AG08396 (cell line): Measurements from ENCODE around the gene ADAMTSL1.

Source experiments
- DNase-seq: peaks from one replicate; pipeline ENCODE4 v3.0.0; 2012; ENCODE audit warnings: low spot score, mixed read lengths

Gene ADAMTSL1

DNA sequence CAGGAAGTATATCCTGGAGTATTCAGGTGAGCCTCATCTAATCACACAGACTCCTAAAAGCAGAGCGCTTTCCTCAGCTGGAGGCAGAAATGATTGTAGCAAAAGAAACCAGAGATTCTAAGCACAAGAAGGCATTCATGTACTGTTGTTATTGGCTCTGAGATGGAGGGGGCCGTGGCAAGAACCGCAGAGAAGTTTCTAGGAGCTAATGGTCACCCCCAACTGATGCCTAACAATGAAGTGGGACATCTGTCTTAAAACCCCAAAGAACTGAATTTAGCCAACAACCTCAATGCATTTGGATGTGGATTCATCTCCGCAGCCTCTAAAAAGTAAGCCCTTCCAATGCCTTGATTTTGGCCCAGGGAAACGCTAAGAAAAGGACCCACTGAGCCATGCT lies 76.3 kb downstream of the ADAMTSL1 start:
- DNase-seq, result no peak

DNA sequence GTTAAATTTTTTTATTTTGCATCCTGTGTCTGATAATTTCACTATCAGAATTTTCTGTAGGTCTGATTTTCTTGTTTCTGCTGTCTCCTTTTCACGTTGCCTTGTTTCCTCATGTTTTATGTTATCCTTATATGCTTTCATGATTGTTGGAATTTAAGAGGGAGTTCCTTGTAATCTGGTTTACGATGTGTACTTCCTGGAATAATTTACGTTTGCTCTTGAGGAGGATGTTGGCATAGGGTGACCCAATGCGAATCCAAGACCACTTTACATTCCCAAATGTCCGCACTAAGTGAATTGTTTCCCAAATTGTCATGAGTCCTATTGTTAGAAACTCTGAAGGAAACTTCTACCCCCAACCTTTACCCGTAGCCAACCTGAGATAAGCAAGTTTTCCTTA lies 80.3 kb downstream of the ADAMTSL1 start:
- DNase-seq, result no peak

DNA sequence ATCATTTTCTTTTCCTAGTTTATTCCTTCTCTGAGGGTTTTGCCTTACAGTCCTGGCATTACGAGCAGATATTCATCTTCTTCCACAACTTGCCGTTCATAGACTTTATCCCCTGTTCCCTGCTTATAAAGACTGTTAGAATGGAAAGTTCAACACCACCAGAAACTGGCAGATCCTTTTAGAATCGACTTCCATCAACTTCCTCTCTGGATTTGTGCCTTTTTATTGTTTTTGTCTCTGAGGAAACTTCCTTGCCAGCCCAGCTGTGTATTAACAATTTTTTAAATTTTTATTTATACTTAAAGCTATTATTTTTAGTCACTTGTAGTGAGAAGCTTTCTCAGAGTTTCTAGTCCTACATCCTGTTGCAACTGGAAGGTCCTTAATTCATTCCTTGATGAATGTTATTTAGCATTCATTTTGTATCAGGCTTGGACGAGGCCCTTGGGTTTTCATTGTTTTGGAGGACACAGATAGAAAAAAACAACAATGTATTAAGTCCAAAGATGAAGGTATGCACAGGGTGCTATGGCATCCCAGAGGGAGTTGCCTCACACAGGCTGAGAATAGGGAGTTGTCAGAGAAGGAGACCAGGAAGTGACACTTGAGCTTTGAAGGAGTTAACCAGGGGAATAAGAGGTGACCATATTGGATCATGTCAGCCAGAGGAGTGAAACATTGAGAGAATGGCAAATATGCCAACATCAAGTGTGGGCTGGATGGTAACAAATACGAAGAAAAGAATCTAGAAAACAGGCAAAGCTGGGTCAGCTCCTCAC lies 81.3 kb downstream of the ADAMTSL1 start:
- no peak for DNase-seq

DNA sequence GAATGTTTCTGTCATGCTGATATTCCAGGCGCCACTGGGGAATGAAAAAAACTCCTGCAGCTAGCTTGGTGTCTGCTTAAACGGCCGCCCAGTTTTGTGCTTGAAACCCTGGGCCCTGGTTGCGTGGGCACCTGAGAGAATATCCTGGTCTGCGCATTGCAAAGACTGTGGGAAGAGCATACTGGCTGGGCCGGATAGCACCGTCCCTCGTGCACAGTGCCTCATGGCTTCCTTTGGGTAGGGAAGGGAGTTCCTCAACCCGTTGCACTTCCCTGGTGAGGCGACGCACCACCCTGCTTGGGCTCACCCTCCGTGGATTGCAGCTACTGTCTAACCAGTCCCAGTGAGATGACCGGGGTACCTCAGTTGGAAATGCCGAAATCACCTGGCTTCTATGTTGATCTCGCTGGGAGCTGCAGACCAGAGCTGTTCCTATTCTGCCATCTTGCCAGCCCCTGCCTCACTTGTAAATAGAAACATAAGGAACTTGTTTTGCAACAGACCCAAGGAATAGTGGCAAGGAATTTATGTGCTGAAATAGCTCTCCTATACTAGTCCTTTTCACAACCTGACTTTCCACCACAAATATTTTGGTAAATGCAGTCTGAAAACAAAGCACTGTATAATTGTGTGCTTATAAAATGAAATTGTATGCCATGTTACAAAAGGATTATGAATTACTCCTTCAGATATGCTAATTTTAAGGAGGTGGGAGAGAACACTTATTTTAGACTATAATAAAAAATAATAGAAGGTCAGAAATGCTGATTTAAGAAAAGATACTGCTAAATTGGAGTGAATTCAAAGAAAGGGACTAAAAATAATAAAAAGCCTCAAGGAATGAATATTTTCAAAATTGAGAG lies 90.3 kb downstream of the ADAMTSL1 start:
- DNase-seq, result no peak

DNA sequence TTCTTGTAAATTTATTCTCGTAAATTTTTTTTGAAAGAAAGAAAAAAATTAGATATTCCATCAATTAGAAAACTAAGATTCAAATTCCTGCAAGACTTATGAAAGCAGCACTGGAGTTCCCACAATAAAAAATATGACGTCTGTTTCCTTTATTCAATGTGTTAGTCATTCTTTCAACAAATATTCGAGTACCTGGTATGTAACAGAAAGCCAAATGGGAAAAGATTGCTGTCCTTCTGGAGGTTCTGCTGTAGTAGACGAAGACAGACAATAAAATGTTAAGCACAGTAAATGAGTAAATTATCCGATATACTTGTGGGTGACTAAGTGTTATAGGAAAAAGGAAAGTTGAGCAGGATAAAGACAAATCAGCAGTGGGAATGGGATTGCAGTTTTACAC lies 92.2 kb downstream of the ADAMTSL1 start:
- DNase-seq, result no peak

DNA sequence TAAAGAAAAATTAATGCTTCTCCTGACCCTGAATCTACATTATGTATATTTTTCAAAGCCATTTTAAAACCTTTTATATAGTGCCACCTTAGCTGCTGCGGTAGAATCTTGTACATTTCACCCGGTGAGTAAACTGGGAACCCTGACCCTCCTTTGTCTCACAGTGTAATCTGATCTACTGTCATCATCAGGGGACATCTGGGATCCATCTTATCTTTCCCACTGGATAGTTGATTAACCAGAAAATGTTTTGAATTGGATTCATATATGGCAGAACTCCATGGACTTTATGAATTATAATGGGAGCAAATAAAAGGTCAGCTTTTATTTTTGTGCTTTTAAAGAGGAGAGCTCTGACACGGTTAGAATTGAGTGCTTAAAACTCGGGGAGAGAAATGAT lies 95.0 kb downstream of the ADAMTSL1 start:
- DNase-seq, result no peak

DNA sequence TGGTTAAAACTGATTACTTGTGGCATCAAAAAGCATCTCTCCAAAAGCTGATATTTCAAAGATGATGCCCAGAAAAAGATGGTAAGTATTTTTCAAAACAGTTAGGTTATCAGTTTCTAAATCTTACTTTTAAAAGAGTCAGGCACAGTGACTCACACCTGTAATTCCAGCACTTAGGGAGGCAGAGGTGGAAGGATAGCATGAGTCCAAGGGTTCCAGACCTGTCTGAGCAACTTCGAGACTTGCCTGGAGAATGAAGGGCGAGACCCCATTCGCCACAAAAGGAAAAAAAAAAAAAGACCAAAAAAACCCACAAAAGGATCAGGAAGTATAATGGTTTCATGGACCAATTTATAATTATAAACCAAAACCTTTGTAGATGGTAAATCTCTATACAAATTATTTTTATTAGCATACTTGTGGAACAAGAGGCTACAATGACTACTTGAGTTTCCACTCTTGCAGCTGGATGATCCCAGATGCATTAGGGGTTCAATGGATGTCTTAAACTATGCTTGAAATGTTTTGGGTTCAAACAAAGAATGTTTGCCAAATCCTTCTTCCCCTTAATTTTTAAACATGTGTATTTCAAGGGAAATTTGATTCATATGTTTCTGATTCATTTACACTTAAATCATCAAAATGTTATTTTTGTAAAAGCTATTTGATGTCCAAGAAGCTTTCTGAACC lies 96.1 kb downstream of the ADAMTSL1 start:
- no peak for DNase-seq

DNA sequence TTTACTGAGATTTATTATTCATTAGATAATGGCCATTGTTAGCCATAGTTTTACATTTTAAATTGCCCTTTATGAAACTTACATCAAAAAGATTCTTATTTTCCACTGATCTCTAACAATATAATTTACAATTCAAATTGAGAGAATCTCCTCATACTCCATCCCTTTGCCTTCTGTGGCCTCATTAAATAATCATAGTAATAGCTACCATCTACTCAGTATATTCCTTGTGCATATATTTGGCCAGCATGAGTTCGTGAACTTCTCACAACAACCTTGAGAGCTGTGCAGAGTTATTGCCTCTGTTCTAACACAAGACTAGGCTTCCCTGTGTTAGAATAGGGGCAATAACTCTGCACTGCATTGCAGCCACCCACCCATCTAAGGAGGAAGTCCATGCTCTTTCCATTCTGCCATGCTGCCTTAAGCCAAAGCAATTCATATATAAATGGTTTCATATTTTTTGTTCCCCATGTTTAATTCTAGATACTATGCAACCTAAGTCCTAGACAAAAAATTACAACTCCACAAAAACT lies 99.1 kb downstream of the ADAMTSL1 start:
- DNase-seq, result no peak

DNA sequence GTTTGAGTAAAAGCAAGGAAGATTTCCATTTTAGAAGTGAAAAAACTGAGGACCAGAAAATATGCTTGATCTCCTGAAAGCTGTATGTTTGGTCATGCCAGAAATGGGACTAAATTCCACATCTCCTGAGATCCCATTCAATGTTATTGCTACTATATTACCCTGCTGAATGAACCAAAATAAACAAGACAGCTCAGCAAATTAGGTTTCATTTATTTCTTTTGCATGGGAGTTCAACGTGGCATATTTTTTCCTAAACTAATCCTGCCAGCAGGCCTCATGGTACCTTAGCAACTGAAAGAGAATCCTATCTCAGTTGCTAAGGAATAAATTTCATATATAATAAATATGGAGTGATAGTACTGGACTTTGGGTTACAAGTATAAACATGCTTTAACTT lies 101.7 kb downstream of the ADAMTSL1 start:
- DNase-seq, result no peak

DNA sequence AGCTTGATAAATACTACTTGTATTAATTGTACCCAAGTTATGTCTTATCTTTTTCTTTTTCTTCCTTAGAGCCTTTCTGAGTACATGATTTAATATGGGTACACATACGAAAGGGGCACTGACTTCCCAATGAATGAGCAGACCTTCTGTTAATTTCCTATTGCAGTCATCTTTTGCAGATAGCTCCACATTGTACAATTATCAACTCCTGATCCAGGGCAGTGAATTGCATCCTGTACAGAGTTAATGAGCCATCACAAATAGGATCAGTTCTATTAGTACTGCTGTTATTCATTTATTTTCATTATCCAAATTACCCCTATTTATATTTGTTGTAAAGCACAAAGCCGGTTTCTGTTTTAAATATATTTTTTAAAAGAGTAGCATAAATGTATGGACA lies 105.6 kb downstream of the ADAMTSL1 start:
- DNase-seq, result no peak

DNA sequence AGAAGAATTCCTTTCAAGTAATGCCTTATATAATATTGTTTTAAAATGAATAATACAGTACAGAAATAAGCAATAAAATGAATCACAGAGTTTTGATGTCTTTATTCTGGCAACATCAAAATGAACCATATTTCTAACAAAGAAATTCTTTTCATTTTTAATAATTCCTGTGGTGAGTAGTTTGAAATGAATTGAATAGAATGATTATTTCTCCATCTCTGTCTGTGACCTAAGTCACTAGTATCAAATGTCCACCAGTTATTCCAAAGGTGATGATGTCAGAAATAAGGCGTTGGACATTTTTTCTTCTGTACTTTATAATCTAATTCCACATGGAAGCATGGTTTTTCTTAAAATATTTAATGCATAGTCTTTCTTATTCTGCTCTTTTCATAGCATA lies 106.2 kb downstream of the ADAMTSL1 start:
- DNase-seq, result no peak

DNA sequence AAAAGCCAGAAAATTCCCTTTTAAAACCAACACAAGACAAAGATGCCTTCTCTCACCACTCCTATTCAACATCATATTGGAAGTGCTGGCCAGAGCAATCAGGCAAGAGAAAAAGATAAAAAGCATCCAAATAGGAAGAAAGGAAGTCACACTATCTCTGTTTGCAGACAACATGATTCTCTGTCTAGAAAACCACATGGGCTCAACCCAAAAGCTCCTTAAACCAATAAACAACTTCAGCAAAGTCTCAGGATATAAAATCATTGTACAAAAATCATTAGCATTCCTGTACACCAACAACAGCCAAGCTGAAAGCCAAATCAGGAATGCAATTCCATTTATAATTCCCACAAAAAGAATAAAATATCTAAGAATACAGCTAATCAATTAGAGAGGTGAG lies 112.0 kb downstream of the ADAMTSL1 start:
- DNase-seq, result no peak

DNA sequence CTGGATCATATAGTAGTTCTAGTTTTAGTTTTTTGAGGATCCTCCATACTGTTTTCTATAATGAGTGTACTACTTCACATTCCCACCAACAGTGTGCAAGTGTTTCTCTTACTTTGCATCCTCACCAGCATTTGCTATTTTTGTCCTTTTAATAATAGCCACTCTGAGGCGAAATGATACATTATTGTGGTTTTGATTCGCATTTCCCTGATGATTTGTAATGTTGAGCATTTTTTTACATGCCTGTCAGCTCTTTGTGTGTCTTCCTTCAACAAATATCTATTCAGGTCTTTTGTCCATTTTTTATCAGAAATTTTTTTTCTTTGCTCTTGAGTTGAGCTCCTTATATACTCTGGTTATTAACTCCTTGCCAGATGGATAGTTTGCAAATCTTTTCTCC lies 114.0 kb downstream of the ADAMTSL1 start:
- no peak for DNase-seq

DNA sequence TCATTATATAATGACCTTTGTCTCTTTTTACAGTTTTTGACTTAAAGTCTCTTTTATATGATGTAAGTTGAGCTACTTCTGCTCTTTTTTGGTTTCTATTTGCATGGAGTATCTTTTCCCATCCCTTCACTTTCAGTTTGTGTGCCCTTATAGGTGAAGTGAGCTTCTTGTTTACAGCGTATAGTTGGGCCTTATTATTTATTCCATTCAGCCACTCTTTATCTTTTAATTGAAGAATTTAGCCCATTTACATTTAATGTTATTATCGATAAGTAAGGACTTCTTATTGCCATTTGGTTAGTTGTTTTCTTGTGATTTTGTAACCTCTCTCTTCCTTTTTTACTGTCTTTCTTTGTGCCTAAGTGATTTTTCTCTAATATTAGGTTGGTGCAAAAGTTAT lies 117.3 kb downstream of the ADAMTSL1 start:
- DNase-seq, result no peak

DNA sequence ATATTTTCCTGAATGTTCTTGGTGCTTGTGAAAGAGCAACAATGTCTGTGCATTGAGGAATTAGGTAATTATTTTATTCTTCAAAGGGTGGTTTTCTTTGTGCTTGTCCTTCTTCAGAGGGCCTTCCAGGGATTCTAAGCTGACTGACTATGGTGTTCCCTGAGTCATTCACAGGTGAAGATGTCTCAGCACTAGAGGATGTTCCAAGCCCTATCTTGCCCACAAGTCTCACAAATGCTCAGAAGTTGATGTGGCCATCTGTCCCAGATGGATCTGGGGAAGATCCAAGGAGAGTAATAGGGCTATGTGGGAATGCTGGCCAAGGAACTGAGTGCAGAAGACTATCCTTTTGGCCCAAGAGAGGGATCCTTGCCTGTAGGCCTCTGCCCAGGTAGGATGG lies 120.9 kb downstream of the ADAMTSL1 start:
- DNase-seq, result no peak

DNA sequence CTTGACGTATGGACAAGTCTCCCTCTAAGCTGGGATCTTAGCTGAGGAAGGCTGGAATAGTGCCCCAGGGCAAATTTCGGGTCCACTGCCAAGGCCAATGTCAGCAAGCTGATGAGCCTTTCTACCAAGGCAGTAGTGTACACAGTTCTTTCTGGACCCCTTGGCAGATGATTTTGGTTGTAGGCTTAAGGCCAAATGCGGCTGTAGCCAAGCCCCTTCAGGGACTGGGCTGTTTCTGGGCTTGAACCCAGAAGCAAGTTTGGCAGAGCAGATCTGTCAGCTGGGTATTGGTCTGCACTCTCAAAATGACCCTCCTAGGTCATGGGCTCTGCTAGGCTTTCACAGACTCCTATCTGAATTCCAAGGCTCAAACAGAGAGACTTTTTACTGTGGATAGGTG lies 121.6 kb downstream of the ADAMTSL1 start:
- no peak for DNase-seq

DNA sequence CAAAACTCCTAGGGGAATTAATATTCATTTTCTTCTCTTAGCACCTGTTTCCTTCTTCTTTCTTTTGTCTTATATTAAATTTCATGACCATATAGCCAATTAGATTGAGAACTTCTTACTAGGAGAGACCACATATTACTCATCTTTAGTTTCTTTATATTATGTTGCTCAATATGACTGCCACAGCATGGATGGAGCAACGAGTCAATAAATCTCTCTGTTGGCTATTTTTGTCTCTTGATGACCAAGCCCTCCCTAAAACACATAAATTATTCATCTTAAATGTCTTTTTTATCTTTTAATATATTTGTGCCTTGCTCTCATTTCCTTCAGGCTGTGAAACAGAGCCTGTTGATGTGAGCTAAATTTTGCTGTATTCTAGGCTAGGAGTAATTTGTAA lies 123.0 kb downstream of the ADAMTSL1 start:
- DNase-seq, result no peak

DNA sequence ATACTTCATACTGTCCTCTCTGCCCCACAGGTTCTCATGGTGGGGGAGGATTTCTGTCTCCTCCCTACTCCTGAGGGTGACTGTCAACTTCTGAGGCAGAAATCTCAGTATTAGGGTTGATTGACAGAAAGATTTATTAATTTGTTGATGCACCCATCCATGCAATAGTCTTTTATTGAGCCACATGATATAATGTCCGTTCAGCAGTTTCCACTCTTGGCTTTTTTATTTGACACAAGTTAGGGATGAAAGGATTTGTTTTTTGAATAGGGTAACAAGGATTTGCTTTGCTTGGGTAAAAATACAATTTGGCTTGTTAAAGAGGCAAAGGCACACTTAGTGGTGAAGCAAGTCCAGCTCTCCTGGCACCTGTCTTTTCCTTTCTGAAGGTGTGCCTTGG lies 125.0 kb downstream of the ADAMTSL1 start:
- no peak for DNase-seq

DNA sequence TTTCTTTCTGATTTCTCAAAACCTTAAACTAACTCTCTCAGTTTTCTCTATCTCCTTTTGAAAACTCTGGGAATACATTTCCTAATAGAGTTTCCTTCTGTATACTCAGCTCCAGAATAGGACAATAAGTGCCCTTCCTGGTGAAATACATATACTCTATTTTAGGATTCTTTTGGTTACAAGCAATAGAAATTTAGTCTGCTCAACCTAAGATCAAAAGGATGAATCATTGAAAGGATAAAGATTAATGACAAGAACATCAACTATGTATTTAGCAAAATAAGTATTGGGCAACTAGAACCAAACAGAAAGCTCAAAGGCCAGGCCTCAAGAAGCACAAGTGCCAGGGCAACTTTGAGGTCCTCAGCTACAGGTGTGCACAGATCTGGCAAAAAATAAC lies 127.1 kb downstream of the ADAMTSL1 start:
- no peak for DNase-seq

DNA sequence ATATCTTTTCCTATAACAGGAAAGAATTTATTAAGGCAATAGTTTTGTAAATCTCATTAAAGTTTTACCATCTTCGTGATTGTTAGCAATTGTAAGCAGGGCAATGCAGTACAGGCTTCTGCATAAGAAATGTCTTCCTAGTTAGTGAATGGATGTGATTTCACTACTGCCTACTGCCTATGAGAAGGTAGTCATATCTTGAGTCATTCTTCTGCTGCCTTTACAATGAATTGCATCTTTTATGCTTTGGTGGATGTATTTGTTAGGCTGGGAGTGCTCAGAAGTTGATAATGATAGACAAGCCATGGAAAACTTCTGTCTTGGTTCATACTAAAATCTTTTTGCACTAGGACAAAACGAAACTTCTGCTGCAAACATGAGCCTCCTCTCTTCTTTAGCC lies 128.0 kb downstream of the ADAMTSL1 start:
- DNase-seq, result no peak

DNA sequence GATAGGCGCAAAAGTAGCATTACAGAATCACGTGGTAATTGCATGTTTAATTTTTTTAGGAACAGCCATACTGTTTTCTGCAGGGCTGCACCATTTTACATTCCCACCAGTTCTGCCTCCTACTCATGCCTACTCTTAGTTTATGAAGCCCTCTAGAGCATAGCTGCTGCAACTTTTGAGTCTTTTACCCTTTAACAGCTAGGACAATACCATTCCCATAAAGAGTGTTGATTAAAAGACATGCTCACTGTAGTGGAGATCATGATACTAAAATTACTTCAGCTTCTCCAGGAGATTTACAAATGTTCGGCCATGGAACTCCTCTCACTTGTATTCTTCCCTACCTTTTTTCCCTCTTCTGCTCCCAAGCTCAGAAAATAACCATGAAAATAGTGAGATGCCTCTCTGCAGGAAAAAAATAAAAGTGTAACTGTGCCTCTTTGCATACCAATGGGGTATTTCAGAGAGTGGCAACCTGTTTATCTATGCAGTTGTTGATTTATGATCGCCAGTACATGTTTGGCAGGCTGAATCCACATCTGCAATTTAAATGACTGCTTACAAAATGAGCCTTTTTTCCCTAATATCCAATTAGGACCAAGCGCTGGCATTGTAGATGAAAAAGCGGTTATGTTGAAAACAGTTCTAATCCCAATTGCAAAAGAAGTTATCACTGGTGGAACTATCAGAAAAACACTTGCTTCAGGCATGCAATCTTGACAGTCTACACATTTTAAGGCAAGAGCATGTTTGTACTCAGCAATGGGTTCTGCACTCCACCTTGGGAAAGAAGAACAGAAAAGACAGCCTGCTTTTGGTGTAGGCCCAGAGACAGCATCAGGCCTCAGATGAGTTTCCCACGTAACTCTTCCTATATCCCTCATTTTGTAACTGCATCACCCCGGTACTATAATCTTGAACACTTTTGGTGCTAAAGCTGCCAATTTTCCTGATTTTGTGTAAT lies 131.1 kb downstream of the ADAMTSL1 start:
- DNase-seq, result no peak
